SU-DHL-6 (cell line): ENCODE data around the gene GHRH.

ENCODE experiments used
- EZH2phosphoT487 ChIP-seq: fragments of 200-600 bp; sonication (generic), shearing (Covaris generic); conservative IDR thresholded peaks from 2 replicates; pipeline ENCODE4 v1.6.1; 2018; ENCODE audit warnings: mild to moderate bottlenecking, antibody characterized with exemption, low read length, moderate library complexity, mixed read lengths
- TF ChIP-seq, protein P1 (sequence below): fragments of 200-600 bp; sonication (generic); IDR thresholded peaks from one replicate; pipeline ENCODE4 v1.5.1; 2017; ENCODE audit warnings: antibody characterized with exemption, mild to moderate bottlenecking, low read length, moderate library complexity; ENCODE audit not compliant: insufficient read depth, poor library complexity, severe bottlenecking

DNA sequence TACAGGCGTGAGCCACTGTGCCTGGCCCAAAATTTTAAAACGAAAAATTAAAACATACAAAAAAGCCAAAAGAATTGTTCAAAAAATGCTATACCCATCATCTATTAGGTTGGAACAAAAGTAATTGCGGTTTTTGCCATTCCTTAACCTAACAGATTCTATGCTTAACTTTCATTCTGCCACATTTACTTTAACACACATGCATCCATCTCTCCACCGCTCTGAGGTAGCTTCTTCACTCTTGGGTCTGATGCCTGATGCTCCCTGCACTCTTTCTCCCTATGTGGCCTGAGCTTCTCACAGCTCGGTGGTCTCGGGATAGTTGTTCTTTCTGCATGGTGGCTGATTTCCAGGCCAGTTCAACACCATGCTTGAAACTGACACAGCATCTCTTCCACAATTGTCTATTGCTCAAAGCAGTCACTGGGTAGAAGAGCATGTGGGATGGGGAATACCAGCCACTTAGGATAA lies 23.1 kb upstream of the GHRH start:
- TF ChIP-seq, protein P1, sequence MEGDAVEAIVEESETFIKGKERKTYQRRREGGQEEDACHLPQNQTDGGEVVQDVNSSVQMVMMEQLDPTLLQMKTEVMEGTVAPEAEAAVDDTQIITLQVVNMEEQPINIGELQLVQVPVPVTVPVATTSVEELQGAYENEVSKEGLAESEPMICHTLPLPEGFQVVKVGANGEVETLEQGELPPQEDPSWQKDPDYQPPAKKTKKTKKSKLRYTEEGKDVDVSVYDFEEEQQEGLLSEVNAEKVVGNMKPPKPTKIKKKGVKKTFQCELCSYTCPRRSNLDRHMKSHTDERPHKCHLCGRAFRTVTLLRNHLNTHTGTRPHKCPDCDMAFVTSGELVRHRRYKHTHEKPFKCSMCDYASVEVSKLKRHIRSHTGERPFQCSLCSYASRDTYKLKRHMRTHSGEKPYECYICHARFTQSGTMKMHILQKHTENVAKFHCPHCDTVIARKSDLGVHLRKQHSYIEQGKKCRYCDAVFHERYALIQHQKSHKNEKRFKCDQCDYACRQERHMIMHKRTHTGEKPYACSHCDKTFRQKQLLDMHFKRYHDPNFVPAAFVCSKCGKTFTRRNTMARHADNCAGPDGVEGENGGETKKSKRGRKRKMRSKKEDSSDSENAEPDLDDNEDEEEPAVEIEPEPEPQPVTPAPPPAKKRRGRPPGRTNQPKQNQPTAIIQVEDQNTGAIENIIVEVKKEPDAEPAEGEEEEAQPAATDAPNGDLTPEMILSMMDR = no peak
- no peak for TF ChIP-seq EZH2phosphoT487
